Fibroblast of lung (primary cell): ENCODE results near the gene CST9. TPM values are rescaled to one million over a fixed set of nuclear protein-coding genes. Genes with fewer than 3 reads are reported as not detected.

Experiments
- DNase-seq, 2 donors: peaks; one replicate each; pipeline versions ENCODE4 v3.0.0 to v3.0.0-alpha.2; 2010; ENCODE audit warnings: low read depth in 2 of 2
- H2AFZ ChIP-seq: 2 replicates; pipeline ENCODE4 v1.5.1; 2012; ENCODE audit warnings: low read length, control low read depth, inconsistent platforms
- H3K27ac ChIP-seq: 2 replicates; pipeline ENCODE4 v1.5.1; 2011; ENCODE audit warnings: low read length, control low read depth; ENCODE audit not compliant: insufficient read depth
- H3K27me3 ChIP-seq: 2 replicates; pipeline ENCODE4 v1.5.1; 2011; ENCODE audit warnings: mild to moderate bottlenecking, low read length; ENCODE audit not compliant: control insufficient read depth, insufficient read depth
- H3K36me3 ChIP-seq: 2 replicates; pipeline ENCODE4 v1.5.1; 2011; ENCODE audit warnings: low read length; ENCODE audit not compliant: control insufficient read depth, insufficient read depth
- H3K4me1 ChIP-seq: 2 replicates; pipeline ENCODE4 v1.5.1; 2011; ENCODE audit warnings: low read length; ENCODE audit not compliant: control insufficient read depth, insufficient read depth; ENCODE audit errors: extremely low read depth
- H3K4me2 ChIP-seq: 2 replicates; pipeline ENCODE4 v1.5.1; 2011; ENCODE audit warnings: low read length, control low read depth; ENCODE audit not compliant: insufficient read depth; ENCODE audit errors: extremely low read depth
- H3K4me3 ChIP-seq, 4 experiments: fragments of 200-600 bp in 1 of 4; sonication (generic) in 1 of 4; replicated peaks in 1 of 4; 2 replicates each; pipeline ENCODE4 v1.5.1; 2011 to 2016; ENCODE audit warnings: low read length in 4 of 4, low read depth in 3 of 4, mild to moderate bottlenecking in 3 of 4, control low read depth in 2 of 4, inconsistent platforms in 1 of 4, mixed read lengths in 1 of 4; ENCODE audit not compliant: insufficient read depth in 1 of 4; ENCODE audit errors: control extremely low read depth in 1 of 4
- H3K79me2 ChIP-seq: 2 replicates; pipeline ENCODE4 v1.5.1; 2012; ENCODE audit warnings: mild to moderate bottlenecking, low read length, inconsistent platforms; ENCODE audit not compliant: control insufficient read depth, insufficient read depth
- H3K9ac ChIP-seq: 2 replicates; pipeline ENCODE4 v1.5.1; 2011; ENCODE audit warnings: mild to moderate bottlenecking, low read length, control low read depth; ENCODE audit not compliant: insufficient read depth
- H3K9me3 ChIP-seq: 2 replicates; pipeline ENCODE4 v1.5.1; 2012; ENCODE audit warnings: low read depth, low read length; ENCODE audit not compliant: control insufficient read depth, insufficient read depth
- H4K20me1 ChIP-seq: 2 replicates; pipeline ENCODE4 v1.5.1; 2011; ENCODE audit warnings: low read length; ENCODE audit not compliant: control insufficient read depth, insufficient read depth; ENCODE audit errors: extremely low read depth
- CTCF ChIP-seq, 2 donors: IDR thresholded peaks in 1 of 2; conservative IDR thresholded peaks in 1 of 2; 1 replicate in 1 of 2; 2 replicates in 1 of 2; pipeline ENCODE4 v1.5.1; 2011 to 2012; ENCODE audit warnings: low read length in 2 of 2, control low read depth in 1 of 2, inconsistent platforms in 1 of 2, low read depth in 1 of 2, mild to moderate bottlenecking in 1 of 2
- EZH2 ChIP-seq: IDR thresholded peaks from 2 replicates; pipeline ENCODE4 v1.5.1; 2012; ENCODE audit warnings: low read length, control low read depth, mild to moderate bottlenecking; ENCODE audit errors: missing control alignments
- polyA plus RNA-seq, 2 donors: library from polyadenylated mRNA; depleted of rRNA in 1 of 2; stranded (reverse) in 1 of 2; unstranded in 1 of 2; fragments of >200 nt; gene quantifications; 2 replicates each; pipeline ENCODE4 v1.2.1, GENCODE V29; 2011 to 2012; ENCODE audit warnings: missing spikeins in 1 of 2
- total RNA-seq: library from RNA; depleted of rRNA; stranded (reverse); fragments of >200 nt; gene quantifications from 2 replicates; pipeline ENCODE4 v1.2.1, GENCODE V29; 2014

The CST9 gene
- total and polyA plus RNA-seq, 2 donors (not counting 1 experiment from before 2014, with no cell fraction given) = not detected

GRCh38 chr20:23606652-23607049 lies 934 bp upstream of the CST9 start:
- H3K4me2 ChIP-seq = no peak overlapping the region
- no peaks in the 10 kb centered on the region for H3K79me2 ChIP-seq
- no peaks in the 10 kb centered on the region for H3K4me1 ChIP-seq
- H4K20me1 ChIP-seq = no peaks in the 10 kb centered on the region
- peak; percentile 50 to 75 for DNase-seq
- H3K36me3 ChIP-seq = no peaks in the 10 kb centered on the region
- peak overlapping the region; percentile 60 for H2AFZ ChIP-seq
- H3K9me3 ChIP-seq = no peaks in the 10 kb centered on the region
- TF ChIP-seq EZH2 (no peak), CTCF (conservative IDR thresholded peaks at IDR 0.05 in 1 of 2, IDR thresholded peaks at IDR 0.05 in 1 of 2; ENCODE audit: low read depth in 1 of 2, low read length in 2 of 2) (peak; percentile 96 to 98)
- H3K4me3 ChIP-seq = no peak overlapping the region
- H3K27me3 ChIP-seq = peaks cover 15% of the 10 kb centered on the region
- H3K9ac ChIP-seq = no peak overlapping the region
- H3K27ac ChIP-seq = no peak overlapping the region

GRCh38 chr20:23604306-23604705 lies 1.4 kb downstream of the CST9 start:
- Histone ChIP-seq H3K27me3 (peaks cover 15% of the 10 kb centered on the region), H2AFZ (no peak overlapping the region), H3K79me2 (no peaks in the 10 kb centered on the region), H3K27ac (no peak overlapping the region), H3K9me3 (no peaks in the 10 kb centered on the region), H3K9ac (no peak overlapping the region), H3K4me2 (no peak overlapping the region), H3K4me3 (no peak overlapping the region), H4K20me1 (no peaks in the 10 kb centered on the region), H3K4me1 (no peaks in the 10 kb centered on the region), H3K36me3 (no peaks in the 10 kb centered on the region)
- no peak for DNase-seq
- TF ChIP-seq CTCF (conservative IDR thresholded peaks at IDR 0.05 in 1 of 2, IDR thresholded peaks at IDR 0.05 in 1 of 2; ENCODE audit: low read depth in 1 of 2, low read length in 2 of 2) (no peak), EZH2 (no peak)

- H3K9ac ChIP-seq = no peak overlapping the region
- no peak for DNase-seq
- H3K36me3 ChIP-seq = no peaks in the 10 kb centered on the region
- no peak for TF ChIP-seq CTCF (conservative IDR thresholded peaks at IDR 0.05 in 1 of 2, IDR thresholded peaks at IDR 0.05 in 1 of 2; ENCODE audit: low read depth in 1 of 2, low read length in 2 of 2)
- TF ChIP-seq EZH2 = no peak
- no peak overlapping the region for H3K27ac ChIP-seq
- no peak overlapping the region for H3K4me3 ChIP-seq
- H3K27me3 ChIP-seq = peaks cover 15% of the 10 kb centered on the region
- H3K4me2 ChIP-seq = no peak overlapping the region
- no peaks in the 10 kb centered on the region for H3K9me3 ChIP-seq
- no peaks in the 10 kb centered on the region for H3K79me2 ChIP-seq
- no peaks in the 10 kb centered on the region for H3K4me1 ChIP-seq
- H4K20me1 ChIP-seq = no peaks in the 10 kb centered on the region
- H2AFZ ChIP-seq = no peak overlapping the region
Observed at GRCh38 chr20:23603321-23603720, 2.4 kb downstream of the CST9 start.
